GM21360 (cell line): Measurements from ENCODE around the gene VWCE.
"Not testable (repeated sequence)": the region's sequence is repeated elsewhere in the genome, so short reads cannot be mapped to it uniquely, and the experiment has no call there.

ENCODE experiments used
- ATAC-seq: cut with Tn5 transposase; IDR thresholded peaks from one replicate; pipeline ENCODE4 v1.9.1; 2021; ENCODE audit warnings: mild to moderate bottlenecking, moderate library complexity; ENCODE audit not compliant: unreplicated experiment

VWCE gene

DNA sequence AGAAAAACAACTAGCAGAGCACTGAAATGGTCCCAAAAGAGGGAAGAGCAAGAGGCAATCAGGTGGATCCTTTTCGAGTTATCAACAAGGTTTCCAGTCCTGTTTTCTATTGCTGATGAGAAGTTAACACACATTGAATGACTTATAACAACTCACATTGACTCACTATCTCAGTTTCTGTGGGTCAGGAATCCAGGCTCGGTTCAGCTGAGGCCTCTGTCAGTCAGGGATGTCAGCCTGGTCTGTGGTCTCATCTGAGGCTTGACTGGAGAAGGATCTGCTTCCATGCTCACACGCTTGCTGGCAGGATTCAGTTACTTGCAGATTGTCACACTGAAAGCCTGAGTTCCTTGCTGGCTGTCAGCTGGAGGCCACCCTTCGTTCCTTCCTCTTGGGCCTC lies 76.8 kb downstream of the VWCE start:
- ATAC-seq: not testable (repeated sequence)

DNA sequence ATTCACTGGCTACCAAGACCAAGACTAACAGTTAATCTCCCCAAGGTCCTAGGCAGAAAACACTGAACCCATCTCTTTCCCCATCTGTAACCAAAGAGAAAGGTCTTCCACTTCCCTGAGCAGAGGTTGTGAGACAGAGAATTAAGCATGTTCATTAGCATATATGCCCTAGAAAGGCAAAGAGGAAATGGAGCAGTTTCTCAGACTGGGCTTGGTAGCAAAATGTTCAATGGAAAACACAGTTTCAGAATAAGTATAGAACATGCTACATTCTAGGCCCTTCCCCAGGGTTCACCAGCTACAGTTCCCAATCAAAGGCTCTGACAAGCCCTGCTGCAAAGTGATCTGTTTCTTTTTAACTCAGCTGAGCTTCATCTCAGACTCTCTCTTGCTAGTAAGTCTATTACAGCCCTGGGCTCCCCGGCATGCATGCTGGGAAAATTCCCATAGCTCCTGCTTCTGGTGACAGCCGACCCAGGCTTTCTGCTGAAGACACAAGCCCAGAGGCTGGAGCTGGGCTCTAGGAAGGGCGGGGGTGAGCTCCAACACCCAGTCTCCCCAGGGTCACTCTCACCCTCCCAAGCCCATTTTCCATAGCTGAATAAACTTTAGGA lies 81.3 kb downstream of the VWCE start:
- ATAC-seq: not testable (repeated sequence)

DNA sequence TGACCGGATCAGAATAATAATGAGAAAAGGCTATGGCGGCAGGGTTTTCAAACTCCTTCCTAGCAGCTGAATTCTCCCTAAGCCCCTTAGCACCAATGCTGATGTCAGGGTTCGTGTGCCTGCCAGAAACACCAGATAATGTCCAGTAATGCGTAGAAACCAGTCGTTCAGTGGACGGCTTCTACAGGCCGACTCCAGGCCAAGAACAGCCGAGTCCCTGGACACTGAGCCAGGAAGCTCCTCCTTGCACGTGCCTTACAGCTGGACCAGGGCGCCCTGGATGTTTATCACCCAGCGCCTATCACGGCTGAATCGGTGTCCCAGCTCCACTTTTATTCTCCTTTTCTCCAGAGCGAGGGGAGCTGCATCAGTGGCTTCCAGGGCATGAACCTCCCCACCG lies 82.9 kb downstream of the VWCE start:
- ATAC-seq: not testable (repeated sequence)

DNA sequence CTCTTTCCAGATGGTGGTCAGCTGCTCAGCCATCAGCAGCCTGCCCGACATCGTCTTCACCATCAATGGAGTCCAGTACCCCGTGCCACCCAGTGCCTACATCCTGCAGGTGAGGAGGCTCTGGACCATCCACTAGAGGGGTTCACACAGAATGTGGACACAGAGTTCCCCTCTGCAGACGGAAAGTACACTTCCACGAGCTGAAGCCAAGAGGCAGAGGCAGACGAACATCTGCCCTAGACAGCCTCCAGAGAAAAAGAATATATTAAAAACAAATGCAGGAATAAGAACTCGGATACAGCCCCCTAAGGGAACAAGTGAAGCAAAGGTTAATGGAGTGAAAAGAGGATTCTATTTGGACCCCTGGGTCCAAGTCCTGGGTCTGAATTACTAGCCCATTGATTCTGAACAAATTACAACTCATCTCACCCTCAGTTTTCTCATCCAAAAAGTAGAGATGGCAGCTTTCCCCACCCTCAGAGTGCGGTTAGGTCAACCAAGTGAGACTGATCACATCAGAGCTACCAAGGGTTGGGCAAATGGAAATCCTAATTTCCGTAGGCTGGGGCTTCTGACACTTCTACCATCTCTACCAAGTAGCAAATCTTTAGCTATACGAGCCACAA lies 83.7 kb downstream of the VWCE start:
- ATAC-seq: not testable (repeated sequence)

DNA sequence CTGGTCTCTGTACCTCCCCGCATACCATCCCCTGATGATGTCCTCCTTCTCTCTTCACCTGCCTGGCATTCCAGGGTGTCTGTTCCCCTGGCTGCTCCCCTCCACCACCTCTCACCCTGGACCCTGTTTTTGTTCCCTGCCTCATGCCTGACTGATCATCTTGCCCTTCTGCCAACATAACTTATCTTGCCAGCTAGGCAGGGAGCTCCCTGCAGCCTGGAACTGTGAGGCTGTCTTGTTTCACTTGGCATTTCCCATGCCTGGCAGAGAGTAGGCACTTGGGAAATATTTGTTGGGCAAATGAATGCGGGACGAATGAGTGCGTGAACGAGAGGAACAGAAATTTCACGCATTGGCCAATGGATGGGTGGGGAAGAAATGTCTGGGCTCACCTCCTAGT lies 84.5 kb downstream of the VWCE start:
- ATAC-seq: not testable (repeated sequence)
